Immature natural killer cell (primary cell): ENCODE measurements around the gene CACNA2D3. TPM values are rescaled to one million over a fixed set of nuclear protein-coding genes. Genes with fewer than 3 reads are reported as not detected.

ENCODE experiments used
- DNase-seq, 3 donors: peaks; one replicate each; pipeline ENCODE4 v3.0.0; 2022; ENCODE audit warnings: mixed read lengths in 1 of 3
- H3K27ac Mint-ChIP-seq, 6 donors: one replicate each; pipeline ENCODE4 v1.8.0; 2020; ENCODE audit warnings: mixed read lengths in 6 of 6, mild to moderate bottlenecking in 5 of 6, inconsistent platforms in 4 of 6, moderate library complexity in 3 of 6
- H3K27me3 Mint-ChIP-seq, 3 donors: one replicate each; pipeline ENCODE4 v1.8.0; 2020 to 2021; ENCODE audit warnings: low read depth in 3 of 3, mild to moderate bottlenecking in 3 of 3, mixed read lengths in 3 of 3, moderate library complexity in 3 of 3, inconsistent platforms in 1 of 3
- H3K36me3 Mint-ChIP-seq, 3 donors: one replicate each; pipeline ENCODE4 v1.8.0; 2020; ENCODE audit warnings: mixed read lengths in 3 of 3, inconsistent platforms in 2 of 3, mild to moderate bottlenecking in 2 of 3
- H3K4me1 Mint-ChIP-seq, 2 donors: one replicate each; pipeline ENCODE4 v1.8.0; 2020; ENCODE audit warnings: inconsistent platforms in 2 of 2, mild to moderate bottlenecking in 2 of 2, mixed read lengths in 2 of 2, moderate library complexity in 1 of 2
- H3K4me3 Mint-ChIP-seq, 5 donors: one replicate each; pipeline ENCODE4 v1.8.0; 2020; ENCODE audit warnings: mild to moderate bottlenecking in 5 of 5, mixed read lengths in 5 of 5, inconsistent platforms in 3 of 5, moderate library complexity in 3 of 5
- H3K9me3 Mint-ChIP-seq, 6 donors: one replicate each; pipeline ENCODE4 v1.8.0; 2020; ENCODE audit warnings: mild to moderate bottlenecking in 6 of 6, mixed read lengths in 6 of 6, inconsistent platforms in 4 of 6, moderate library complexity in 3 of 6
- polyA plus RNA-seq, 3 donors: library from polyadenylated mRNA; unstranded; fragments of 300-500 nt; fragmentation: Illumina TruSeq; gene quantifications; one replicate each; pipeline ENCODE4 v1.2.3, GENCODE V29; 2021

The CACNA2D3 gene
- polyA plus RNA-seq, 3 donors from 2014 or later, result 0.39 to 4.6 (median 0.77) TPM

- Mint-ChIP-seq H3K4me3 (no peak overlapping the region), H3K4me1 (no peaks in the 10 kb centered on the region), H3K36me3 (no peaks in the 10 kb centered on the region), H3K27ac (no peak overlapping the region), H3K9me3 (peaks cover 2 to 12% (median 6%) of the 10 kb centered on the region in 6 donors), H3K27me3 (peaks cover 0 to 1% (median 0%) of the 10 kb centered on the region in 3 donors)
- no peak for DNase-seq
These were observed 863.5 kb downstream of the CACNA2D3 start for GRCh38 chr3:54985856-54986255.

DNA sequence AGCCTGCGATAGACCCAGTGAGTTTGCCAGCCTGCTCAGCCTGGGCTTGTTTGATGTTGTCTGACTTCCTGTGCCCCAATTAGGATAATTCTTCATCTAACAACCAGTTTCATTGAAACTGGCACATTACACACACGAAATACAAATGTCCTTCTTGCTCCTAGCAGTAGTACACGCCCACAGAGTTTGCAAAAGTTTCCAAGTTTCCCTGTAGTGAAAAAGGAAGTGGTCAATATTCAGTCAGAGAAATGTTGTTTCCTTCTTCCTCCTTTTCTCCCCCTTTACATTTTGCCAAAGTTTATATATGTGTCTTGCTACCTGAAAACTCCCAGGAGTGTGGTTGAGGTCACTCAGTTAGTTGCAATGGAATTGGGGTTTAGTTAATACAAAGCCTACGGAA is 863.9 kb downstream of the CACNA2D3 start:
- DNase-seq, result no peak
- Mint-ChIP-seq H3K4me1 (no peaks in the 10 kb centered on the region), H3K9me3 (peaks cover 2 to 12% (median 6%) of the 10 kb centered on the region in 6 donors), H3K36me3 (no peaks in the 10 kb centered on the region), H3K4me3 (no peak overlapping the region), H3K27ac (no peak overlapping the region), H3K27me3 (peaks cover 0 to 1% (median 0%) of the 10 kb centered on the region in 3 donors)

- no peak for DNase-seq
- Mint-ChIP-seq H3K9me3 (peaks cover 2 to 25% (median 8%) of the 10 kb centered on the region in 6 donors), H3K27ac (no peak overlapping the region), H3K4me1 (no peaks in the 10 kb centered on the region), H3K27me3 (peaks cover 0 to 3% (median under 1%) of the 10 kb centered on the region in 3 donors), H3K36me3 (no peaks in the 10 kb centered on the region), H3K4me3 (no peak overlapping the region)
These were observed 865.4 kb downstream of the CACNA2D3 start for GRCh38 chr3:54987719-54988118.

DNA sequence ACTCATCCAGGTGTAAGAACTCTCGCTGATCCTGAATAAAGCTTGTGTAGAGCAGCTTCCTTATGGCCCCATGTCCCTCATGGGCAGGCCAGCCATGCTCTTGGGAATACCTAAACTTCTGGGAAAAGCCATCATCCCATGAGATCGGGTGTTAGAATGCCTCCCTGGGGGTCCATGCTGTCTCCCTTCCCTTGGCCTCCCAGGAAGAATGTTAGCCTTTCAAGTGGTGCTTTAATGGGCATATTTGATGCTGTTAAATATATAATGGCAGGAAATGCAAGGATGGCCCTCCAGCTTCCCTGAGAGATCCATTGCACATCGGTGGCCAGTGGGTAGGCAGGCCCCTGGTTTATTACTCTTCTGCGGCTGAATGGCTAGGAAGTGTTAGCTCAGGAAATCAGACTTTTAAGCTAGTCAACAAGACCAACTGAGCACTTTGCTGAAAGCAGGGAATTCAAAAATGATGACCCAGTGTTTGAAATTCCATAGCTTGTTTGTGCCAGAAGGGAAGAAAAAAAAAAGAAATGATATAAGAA is 866.0 kb downstream of the CACNA2D3 start:
- no peaks in the 10 kb centered on the region for H3K4me1 Mint-ChIP-seq
- no peak overlapping the region for H3K27ac Mint-ChIP-seq
- H3K9me3 Mint-ChIP-seq, result peaks cover 4 to 25% (median 10%) of the 10 kb centered on the region in 6 donors
- DNase-seq, result no peak
- peaks cover 0 to 3% (median 2%) of the 10 kb centered on the region in 3 donors for H3K27me3 Mint-ChIP-seq
- no peaks in the 10 kb centered on the region for H3K36me3 Mint-ChIP-seq
- no peak overlapping the region for H3K4me3 Mint-ChIP-seq

DNA sequence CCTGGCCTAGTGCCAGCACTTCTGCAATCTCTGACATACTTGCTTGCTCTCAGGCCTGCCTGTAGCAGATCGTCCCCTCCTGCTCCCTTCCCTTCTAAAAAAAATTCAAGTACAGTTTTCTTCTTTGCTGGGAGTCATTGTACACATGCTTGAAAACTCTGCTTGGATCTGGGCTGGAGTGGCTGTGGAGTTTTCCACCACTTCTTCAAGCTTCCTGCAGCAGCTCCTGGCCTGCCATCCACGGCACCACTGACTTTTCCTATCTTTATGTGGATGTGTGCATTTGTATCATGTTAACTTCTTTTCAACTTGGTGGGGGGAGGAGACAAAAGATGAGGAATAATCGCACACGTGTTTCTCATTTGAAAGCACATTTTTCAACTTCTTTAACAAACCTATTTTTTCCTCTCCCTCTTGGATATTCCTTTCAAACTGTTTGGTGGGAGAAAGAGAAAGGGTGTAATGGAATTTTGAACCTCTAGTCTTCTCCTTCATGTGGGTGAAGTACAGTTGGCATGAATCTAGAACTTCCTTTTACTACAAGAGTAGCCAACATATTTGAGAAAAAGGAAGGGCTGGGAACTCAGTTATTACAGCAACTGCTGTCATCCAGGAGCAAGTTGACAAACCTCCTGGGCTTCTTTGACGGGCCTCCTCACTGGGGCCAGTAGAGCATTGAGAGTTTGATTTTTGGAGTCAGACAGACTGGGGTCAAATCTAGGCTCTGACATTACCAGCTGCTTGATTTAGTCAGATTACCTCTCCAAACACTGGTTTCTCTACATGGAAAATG is 866.7 kb downstream of the CACNA2D3 start:
- H3K4me3 Mint-ChIP-seq, result no peak overlapping the region
- no peak for DNase-seq
- no peaks in the 10 kb centered on the region for H3K36me3 Mint-ChIP-seq

DNA sequence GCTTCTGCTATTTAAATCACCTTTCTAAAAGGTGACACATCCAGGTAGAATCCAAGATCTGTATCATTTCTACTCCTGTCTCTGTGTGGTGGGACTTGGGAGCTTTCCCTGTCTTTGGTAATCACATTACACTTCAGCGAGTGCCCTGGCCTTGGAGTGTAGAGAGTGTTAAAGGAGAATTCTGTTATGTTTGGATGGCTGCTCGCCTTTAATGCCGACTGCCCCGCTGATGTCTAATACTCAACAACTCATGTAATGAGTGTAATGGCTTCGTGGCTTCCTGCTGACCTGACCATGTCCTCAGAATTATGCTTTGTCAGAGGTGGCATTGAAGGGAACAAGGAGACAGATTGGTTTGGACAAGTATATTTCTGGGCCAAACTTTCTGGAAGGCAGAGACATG is 871.8 kb downstream of the CACNA2D3 start:
- no peaks in the 10 kb centered on the region for H3K4me1 Mint-ChIP-seq
- no peak overlapping the region for H3K27ac Mint-ChIP-seq
- peaks cover 2 to 5% (median 3%) of the 10 kb centered on the region in 3 donors for H3K27me3 Mint-ChIP-seq
- H3K36me3 Mint-ChIP-seq, result no peaks in the 10 kb centered on the region
- DNase-seq, result no peak
- no peak overlapping the region for H3K4me3 Mint-ChIP-seq
- H3K9me3 Mint-ChIP-seq, result peaks cover 3 to 22% (median 9%) of the 10 kb centered on the region in 6 donors

More for the DNA sequence above, 866.7 kb downstream of the CACNA2D3 start:
- Mint-ChIP-seq H3K27ac (no peak overlapping the region), H3K9me3 (peaks cover 4 to 25% (median 10%) of the 10 kb centered on the region in 6 donors), H3K4me1 (no peaks in the 10 kb centered on the region), H3K27me3 (peaks cover 0 to 3% (median 2%) of the 10 kb centered on the region in 3 donors)

DNA sequence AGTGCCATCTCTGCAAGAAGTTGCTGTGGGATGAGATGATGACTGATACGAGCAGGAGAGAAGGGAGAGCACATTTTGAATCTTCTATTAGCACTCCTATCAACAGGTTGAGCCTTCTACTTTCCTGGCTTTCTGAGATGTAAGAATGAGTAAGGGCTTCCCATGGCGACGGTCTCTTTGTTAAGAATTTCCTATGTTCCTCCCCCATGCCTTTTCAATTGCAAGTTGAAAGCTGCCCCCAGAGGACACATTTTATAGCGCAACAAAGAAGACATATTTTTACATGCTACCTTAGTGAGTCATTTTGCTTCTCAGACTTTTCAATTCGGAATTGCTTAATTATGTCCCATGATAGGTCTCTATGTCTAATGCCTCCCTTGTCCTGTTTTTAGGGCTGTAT is 876.8 kb downstream of the CACNA2D3 start:
- H3K4me3 Mint-ChIP-seq, result no peak overlapping the region
- no peak for DNase-seq
- no peaks in the 10 kb centered on the region for H3K4me1 Mint-ChIP-seq
- H3K27ac Mint-ChIP-seq, result no peak overlapping the region
- H3K27me3 Mint-ChIP-seq, result peaks cover 0 to 5% (median 0%) of the 10 kb centered on the region in 3 donors
- no peaks in the 10 kb centered on the region for H3K36me3 Mint-ChIP-seq
- peaks cover 0 to 20% (median 8%) of the 10 kb centered on the region in 6 donors for H3K9me3 Mint-ChIP-seq

DNA sequence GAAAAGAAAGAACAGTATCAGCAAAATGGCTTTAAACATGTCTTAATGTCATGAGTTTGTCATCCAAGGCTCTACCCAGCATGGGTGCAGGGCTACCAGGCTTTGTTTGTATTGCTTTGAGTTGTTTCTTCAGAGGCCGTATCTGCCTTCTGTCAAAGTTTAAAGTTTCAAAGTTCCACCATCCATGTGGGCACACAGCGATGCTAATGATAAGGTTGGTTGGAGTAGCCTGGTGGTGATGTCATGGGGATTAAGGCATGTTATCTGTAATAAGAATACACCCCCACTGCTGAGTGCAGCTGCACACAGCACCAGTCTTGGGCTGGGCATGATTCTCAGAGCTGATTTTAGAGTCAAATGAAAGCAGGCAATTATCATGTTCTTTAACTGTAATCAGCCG is 877.5 kb downstream of the CACNA2D3 start:
- Mint-ChIP-seq H3K4me3 (no peak overlapping the region), H3K4me1 (no peaks in the 10 kb centered on the region), H3K9me3 (peaks cover 0 to 20% (median 9%) of the 10 kb centered on the region in 6 donors), H3K27ac (no peak overlapping the region), H3K27me3 (peaks cover 0 to 5% (median 0%) of the 10 kb centered on the region in 3 donors), H3K36me3 (no peaks in the 10 kb centered on the region)
- DNase-seq, result no peak

- DNase-seq, result no peak
- no peak overlapping the region for H3K4me3 Mint-ChIP-seq
- H3K36me3 Mint-ChIP-seq, result no peaks in the 10 kb centered on the region
- H3K9me3 Mint-ChIP-seq, result peaks cover 0 to 18% (median 9%) of the 10 kb centered on the region in 6 donors
- no peaks in the 10 kb centered on the region for H3K4me1 Mint-ChIP-seq
- no peak overlapping the region for H3K27ac Mint-ChIP-seq
- peaks cover 0 to 5% (median 0%) of the 10 kb centered on the region in 3 donors for H3K27me3 Mint-ChIP-seq
These were observed 878.2 kb downstream of the CACNA2D3 start for GRCh38 chr3:55000546-55000945.

GRCh38 chr3:55000953-55001352 is 878.6 kb downstream of the CACNA2D3 start:
- H3K4me1 Mint-ChIP-seq, result no peaks in the 10 kb centered on the region
- no peak overlapping the region for H3K27ac Mint-ChIP-seq
- DNase-seq, result no peak
- H3K36me3 Mint-ChIP-seq, result no peaks in the 10 kb centered on the region
- H3K9me3 Mint-ChIP-seq, result peaks cover 0 to 22% (median 9%) of the 10 kb centered on the region in 6 donors
- H3K4me3 Mint-ChIP-seq, result no peak overlapping the region
- H3K27me3 Mint-ChIP-seq, result peaks cover 0 to under 1% (median 0%) of the 10 kb centered on the region in 3 donors

DNA sequence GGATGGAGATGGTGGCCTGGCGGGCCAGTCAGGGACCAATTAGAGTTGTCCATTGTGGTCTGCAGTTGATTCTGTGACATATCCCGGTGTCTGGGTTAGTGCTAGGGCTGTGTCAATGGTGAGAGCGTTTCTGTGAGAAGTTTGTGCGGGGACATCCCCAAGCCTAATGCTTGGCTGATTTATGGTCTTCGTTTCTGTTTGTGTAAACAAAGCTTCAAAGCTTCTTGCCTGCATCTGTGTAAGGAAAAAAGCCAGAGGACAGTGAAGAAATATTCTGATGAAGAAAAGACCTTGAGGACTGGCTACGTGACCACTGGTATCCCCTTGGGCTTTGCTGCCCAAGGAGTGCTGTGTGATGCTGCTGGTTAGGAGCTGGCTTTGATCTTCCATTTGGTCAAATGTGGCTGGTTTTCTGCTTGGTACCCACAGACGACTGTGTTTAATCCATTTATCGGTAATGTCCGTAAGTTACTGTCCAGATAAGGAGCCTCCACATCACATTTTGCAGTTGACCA is 880.1 kb downstream of the CACNA2D3 start:
- peaks cover 0 to 2% (median 0%) of the 10 kb centered on the region in 3 donors for H3K27me3 Mint-ChIP-seq
- H3K36me3 Mint-ChIP-seq, result no peaks in the 10 kb centered on the region
- no peak overlapping the region for H3K4me3 Mint-ChIP-seq
- H3K27ac Mint-ChIP-seq, result no peak overlapping the region
- DNase-seq, result no peak
- H3K4me1 Mint-ChIP-seq, result no peaks in the 10 kb centered on the region
- H3K9me3 Mint-ChIP-seq, result peaks cover 0 to 25% (median 3%) of the 10 kb centered on the region in 6 donors

- Mint-ChIP-seq H3K9me3 (peaks cover 0 to 22% (median 1%) of the 10 kb centered on the region in 6 donors), H3K4me1 (no peaks in the 10 kb centered on the region), H3K4me3 (no peak overlapping the region), H3K36me3 (no peaks in the 10 kb centered on the region), H3K27me3 (peaks cover 0 to 2% (median 0%) of the 10 kb centered on the region in 3 donors), H3K27ac (no peak overlapping the region)
- DNase-seq, result no peak
These were observed 883.9 kb downstream of the CACNA2D3 start for GRCh38 chr3:55006244-55006676.

DNA sequence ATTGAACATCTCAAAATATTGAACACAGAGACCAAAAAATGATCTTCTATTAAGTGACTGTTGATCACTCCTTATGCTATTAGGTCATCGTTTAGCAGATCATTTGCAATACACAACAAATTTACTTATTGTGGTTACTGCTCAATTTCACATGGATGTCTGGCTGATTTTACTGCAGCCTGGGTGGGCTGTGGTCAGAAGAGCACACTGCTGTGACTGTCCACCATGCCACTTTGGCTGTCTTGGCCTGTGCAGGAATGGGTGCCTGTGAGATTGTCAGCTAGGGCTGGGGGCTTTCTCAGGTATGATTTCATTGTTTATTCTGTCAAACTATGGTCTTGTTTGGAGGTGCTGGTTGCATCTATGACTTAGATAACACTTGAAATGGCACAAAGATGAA is 885.6 kb downstream of the CACNA2D3 start:
- Mint-ChIP-seq H3K27me3 (peaks cover 0 to 2% (median 0%) of the 10 kb centered on the region in 3 donors), H3K4me1 (no peaks in the 10 kb centered on the region), H3K27ac (no peak overlapping the region), H3K9me3 (peaks cover 0 to 17% (median 1%) of the 10 kb centered on the region in 6 donors), H3K36me3 (no peaks in the 10 kb centered on the region), H3K4me3 (no peak overlapping the region)
- no peak for DNase-seq

DNA sequence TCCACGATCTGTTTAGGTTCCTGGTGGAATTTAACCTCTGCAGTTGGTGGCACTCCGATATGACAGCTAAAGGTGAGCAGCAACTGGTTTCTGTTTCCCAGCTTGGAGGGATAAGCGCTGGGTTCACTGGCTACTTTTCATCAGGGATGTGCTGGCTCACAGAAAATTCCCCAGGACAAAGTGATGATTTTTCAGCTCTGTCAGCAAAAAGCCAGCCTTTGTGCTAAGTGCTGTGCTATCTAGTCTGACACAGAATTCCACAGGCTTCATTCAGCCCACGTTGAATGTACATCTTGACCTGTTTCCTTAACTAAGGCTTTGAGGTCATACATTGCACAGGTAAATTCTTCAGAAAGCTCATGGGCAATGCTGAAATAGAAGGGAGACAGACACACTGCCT is 887.0 kb downstream of the CACNA2D3 start:
- no peak for DNase-seq
- H3K27ac Mint-ChIP-seq, result no peak overlapping the region

More for the DNA sequence above, 887.0 kb downstream of the CACNA2D3 start:
- Mint-ChIP-seq H3K4me3 (no peak overlapping the region), H3K36me3 (no peaks in the 10 kb centered on the region), H3K9me3 (peaks cover 0 to 20% (median 1%) of the 10 kb centered on the region in 6 donors), H3K4me1 (no peaks in the 10 kb centered on the region), H3K27me3 (peaks cover 0 to 2% (median 0%) of the 10 kb centered on the region in 3 donors)
